Measurements from ENCODE around the gene PIK3R6. TPM values are rescaled to one million over a fixed set of nuclear protein-coding genes. Genes with fewer than 3 reads are reported as not detected.

PIK3R6 gene
- polyA plus RNA-seq, 1 of the 3 experiments (the other 2 are of a cell fraction) = 0.03 TPM

GRCh38 chr17:8785547-8786413, 81.7 kb downstream of the PIK3R6 start:
- no peak overlapping the region for H3K27ac ChIP-seq (ENCODE audit: low read depth in 2 of 2, low read length in 1 of 2)
- H3K9me2 ChIP-seq = no peaks in the 10 kb centered on the region
- no peaks in the 10 kb centered on the region for H3K36me3 ChIP-seq (replicated peaks in 1 of 2; ENCODE audit: control insufficient read depth in 1 of 2, insufficient read depth in 2 of 2, low read length in 1 of 2)
- DNase-seq = peak; percentile 80
- no peaks in the 10 kb centered on the region for H3K9me3 ChIP-seq
- no peak overlapping the region for H3K9ac ChIP-seq
- ChIA-PET CTCF (interaction anchor here (0.6 to 2.7 kb wide), 58 partner anchors 9 to 584 kb away, joined by 3 to 42 read pairs (median 4); partner anchors contain the start of genes KRABD2, MFSD6L, RNF222 and SPDYE4), POLR2A (interaction anchor here (0.6 to 1.8 kb wide), 2 partner anchors 402 to 419 kb away, joined by 3 to 6 read pairs; no protein-coding TSS in a partner anchor)
- peaks cover 17% of the 10 kb centered on the region; the same call in 1 of the 2 replicates for H3K27me3 ChIP-seq (ENCODE audit: insufficient read depth)
- H3K4me3 ChIP-seq (ENCODE audit: low read depth in 2 of 2, low read length in 1 of 2) = peak overlapping the region in 1 of 2 experiments; percentile 16; a peak in 1 of 4 replicates
- WGBS (ENCODE audit: low lambda C conversion rate) = 19% methylated on average over 16 of the region's 19 CpGs
- H3K4me2 ChIP-seq = no peak overlapping the region
- H2AFZ ChIP-seq (ENCODE audit: low read depth) = no peak overlapping the region
- peaks cover 0 to 2% of the 10 kb centered on the region in 2 experiments; a peak in 1 of 4 replicates for H3K4me1 ChIP-seq (ENCODE audit: control insufficient read depth in 1 of 2, insufficient read depth in 2 of 2, low read depth in 1 of 2, low read length in 1 of 2)
- no peaks in the 10 kb centered on the region for H4K20me1 ChIP-seq (ENCODE audit: insufficient read depth)
- no peaks in the 10 kb centered on the region for H3F3A ChIP-seq (replicated peaks; ENCODE audit: insufficient read depth)
- no peaks in the 10 kb centered on the region for H3K79me2 ChIP-seq (ENCODE audit: insufficient read depth)
- TF ChIP-seq, protein P1, sequence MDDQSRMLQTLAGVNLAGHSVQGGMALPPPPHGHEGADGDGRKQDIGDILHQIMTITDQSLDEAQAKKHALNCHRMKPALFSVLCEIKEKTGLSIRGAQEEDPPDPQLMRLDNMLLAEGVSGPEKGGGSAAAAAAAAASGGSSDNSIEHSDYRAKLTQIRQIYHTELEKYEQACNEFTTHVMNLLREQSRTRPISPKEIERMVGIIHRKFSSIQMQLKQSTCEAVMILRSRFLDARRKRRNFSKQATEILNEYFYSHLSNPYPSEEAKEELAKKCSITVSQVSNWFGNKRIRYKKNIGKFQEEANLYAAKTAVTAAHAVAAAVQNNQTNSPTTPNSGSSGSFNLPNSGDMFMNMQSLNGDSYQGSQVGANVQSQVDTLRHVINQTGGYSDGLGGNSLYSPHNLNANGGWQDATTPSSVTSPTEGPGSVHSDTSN (IDR thresholded peaks at IDR 0.05) = no peak
- TF ChIP-seq, protein P2, sequence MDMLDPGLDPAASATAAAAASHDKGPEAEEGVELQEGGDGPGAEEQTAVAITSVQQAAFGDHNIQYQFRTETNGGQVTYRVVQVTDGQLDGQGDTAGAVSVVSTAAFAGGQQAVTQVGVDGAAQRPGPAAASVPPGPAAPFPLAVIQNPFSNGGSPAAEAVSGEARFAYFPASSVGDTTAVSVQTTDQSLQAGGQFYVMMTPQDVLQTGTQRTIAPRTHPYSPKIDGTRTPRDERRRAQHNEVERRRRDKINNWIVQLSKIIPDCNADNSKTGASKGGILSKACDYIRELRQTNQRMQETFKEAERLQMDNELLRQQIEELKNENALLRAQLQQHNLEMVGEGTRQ (IDR thresholded peaks at IDR 0.05; ENCODE audit: borderline replicate concordance, low read depth, low read length) = no peak
- TF ChIP-seq POLR2AphosphoS5 (IDR thresholded peaks at IDR 0.05; ENCODE audit: low read depth, low read length) = no peak
- TF ChIP-seq CHD2 (IDR thresholded peaks at IDR 0.05; ENCODE audit: low read length, partially characterized antibody) = no peak
- no peak for TF ChIP-seq GATA2 (CRISPR knock-in tag; IDR thresholded peaks at IDR 0.05)
- no peak for TF ChIP-seq RXRA (IDR thresholded peaks at IDR 0.05; ENCODE audit: borderline replicate concordance, low read depth)
- no peak for TF ChIP-seq YY1 (IDR thresholded peaks at IDR 0.05; ENCODE audit: low read depth)
- TF ChIP-seq RFX5 (IDR thresholded peaks at IDR 0.05; ENCODE audit: low read length) = no peak
- no peak for TF ChIP-seq FOXM1 (IDR thresholded peaks at IDR 0.05; ENCODE audit: low read depth)
- TF ChIP-seq MAX (IDR thresholded peaks at IDR 0.05; ENCODE audit: low read depth) = no peak
- TF ChIP-seq, protein P3, sequence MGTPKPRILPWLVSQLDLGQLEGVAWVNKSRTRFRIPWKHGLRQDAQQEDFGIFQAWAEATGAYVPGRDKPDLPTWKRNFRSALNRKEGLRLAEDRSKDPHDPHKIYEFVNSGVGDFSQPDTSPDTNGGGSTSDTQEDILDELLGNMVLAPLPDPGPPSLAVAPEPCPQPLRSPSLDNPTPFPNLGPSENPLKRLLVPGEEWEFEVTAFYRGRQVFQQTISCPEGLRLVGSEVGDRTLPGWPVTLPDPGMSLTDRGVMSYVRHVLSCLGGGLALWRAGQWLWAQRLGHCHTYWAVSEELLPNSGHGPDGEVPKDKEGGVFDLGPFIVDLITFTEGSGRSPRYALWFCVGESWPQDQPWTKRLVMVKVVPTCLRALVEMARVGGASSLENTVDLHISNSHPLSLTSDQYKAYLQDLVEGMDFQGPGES (IDR thresholded peaks at IDR 0.05; ENCODE audit: low read depth, low read length) = no peak
- TF ChIP-seq EZH2phosphoT487 (IDR thresholded peaks at IDR 0.05; ENCODE audit: borderline replicate concordance, low read depth) = no peak
- no peak for TF ChIP-seq ELF1 (IDR thresholded peaks at IDR 0.05)
- no peak for TF ChIP-seq USF1 (IDR thresholded peaks at IDR 0.05; ENCODE audit: borderline replicate concordance, low read depth)
- TF ChIP-seq EP300 (IDR thresholded peaks at IDR 0.05; ENCODE audit: borderline replicate concordance in 1 of 2, low read depth in 1 of 2, low read length in 1 of 2) = no peak
- peak; percentile 84 for TF ChIP-seq CTCF (IDR thresholded peaks at IDR 0.05)
- TF ChIP-seq RAD21 (IDR thresholded peaks at IDR 0.05; ENCODE audit: low read length) = peak; percentile 90
- no peak for TF ChIP-seq FOXJ3 (CRISPR knock-in tag; IDR thresholded peaks at IDR 0.05)
- no peak for TF ChIP-seq TCF12 (IDR thresholded peaks at IDR 0.05)
- TF ChIP-seq RCOR1 (IDR thresholded peaks at IDR 0.05; ENCODE audit: low read length) = no peak
- TF ChIP-seq, protein P4, sequence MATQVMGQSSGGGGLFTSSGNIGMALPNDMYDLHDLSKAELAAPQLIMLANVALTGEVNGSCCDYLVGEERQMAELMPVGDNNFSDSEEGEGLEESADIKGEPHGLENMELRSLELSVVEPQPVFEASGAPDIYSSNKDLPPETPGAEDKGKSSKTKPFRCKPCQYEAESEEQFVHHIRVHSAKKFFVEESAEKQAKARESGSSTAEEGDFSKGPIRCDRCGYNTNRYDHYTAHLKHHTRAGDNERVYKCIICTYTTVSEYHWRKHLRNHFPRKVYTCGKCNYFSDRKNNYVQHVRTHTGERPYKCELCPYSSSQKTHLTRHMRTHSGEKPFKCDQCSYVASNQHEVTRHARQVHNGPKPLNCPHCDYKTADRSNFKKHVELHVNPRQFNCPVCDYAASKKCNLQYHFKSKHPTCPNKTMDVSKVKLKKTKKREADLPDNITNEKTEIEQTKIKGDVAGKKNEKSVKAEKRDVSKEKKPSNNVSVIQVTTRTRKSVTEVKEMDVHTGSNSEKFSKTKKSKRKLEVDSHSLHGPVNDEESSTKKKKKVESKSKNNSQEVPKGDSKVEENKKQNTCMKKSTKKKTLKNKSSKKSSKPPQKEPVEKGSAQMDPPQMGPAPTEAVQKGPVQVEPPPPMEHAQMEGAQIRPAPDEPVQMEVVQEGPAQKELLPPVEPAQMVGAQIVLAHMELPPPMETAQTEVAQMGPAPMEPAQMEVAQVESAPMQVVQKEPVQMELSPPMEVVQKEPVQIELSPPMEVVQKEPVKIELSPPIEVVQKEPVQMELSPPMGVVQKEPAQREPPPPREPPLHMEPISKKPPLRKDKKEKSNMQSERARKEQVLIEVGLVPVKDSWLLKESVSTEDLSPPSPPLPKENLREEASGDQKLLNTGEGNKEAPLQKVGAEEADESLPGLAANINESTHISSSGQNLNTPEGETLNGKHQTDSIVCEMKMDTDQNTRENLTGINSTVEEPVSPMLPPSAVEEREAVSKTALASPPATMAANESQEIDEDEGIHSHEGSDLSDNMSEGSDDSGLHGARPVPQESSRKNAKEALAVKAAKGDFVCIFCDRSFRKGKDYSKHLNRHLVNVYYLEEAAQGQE (IDR thresholded peaks at IDR 0.05; ENCODE audit: low read depth, low read length) = no peak
- TF ChIP-seq GABPA (IDR thresholded peaks at IDR 0.05; ENCODE audit: low read depth) = no peak
- TF ChIP-seq SIN3A (IDR thresholded peaks at IDR 0.05; ENCODE audit: borderline replicate concordance, low read depth, low read length) = no peak
